Renal cortex interstitium (tissue), 11 donors: ENCODE measurements around the gene TNFRSF25. TPM values are rescaled to one million over a fixed set of nuclear protein-coding genes. Genes with fewer than 3 reads are reported as not detected.

Experiments used
- DNase-seq, 11 donors: peaks; one replicate each; pipeline ENCODE4 v3.0.0-alpha.2; 2013; ENCODE audit warnings: low read depth in 9 of 11, low spot score in 4 of 11; ENCODE audit errors: extremely low read depth in 1 of 11
- polyA plus RNA-seq, 3 donors: library from polyadenylated mRNA; unstranded; fragments of 120-200 nt; gene quantifications; one replicate each; pipeline ENCODE4 v1.2.1, GENCODE V29; 2013; ENCODE audit not compliant: insufficient read length in 3 of 3

Gene TNFRSF25
- polyA plus RNA-seq, 3 donors: 9.0 to 25.7 (median 16.6) TPM

GRCh38 chr1:6491480-6491962, 25.5 kb upstream of the TNFRSF25 start, which contains the start of gene PLEKHG5:
Gene PLEKHG5 (minus strand): TSS chr1:6491667. CDS start chr1:6477571, 14,096 bp downstream.
- DNase-seq: no peak

- DNase-seq: no peak
Observed at GRCh38 chr1:6491081-6491449, 25.1 kb upstream of the TNFRSF25 start.

- peak in 8 of 11 donors; percentile 52 to 77 (median 68) for DNase-seq
Observed at GRCh38 chr1:6490181-6491080, 24.5 kb upstream of the TNFRSF25 start.

GRCh38 chr1:6489799-6490180, 23.8 kb upstream of the TNFRSF25 start:
- DNase-seq: peak in 7 of 11 donors; percentile 53 to 70 (median 67)

GRCh38 chr1:6489383-6489765, 23.4 kb upstream of the TNFRSF25 start:
- DNase-seq: no peak

GRCh38 chr1:6488602-6489382, 22.8 kb upstream of the TNFRSF25 start:
- DNase-seq: no peak

GRCh38 chr1:6487804-6488484, 22.0 kb upstream of the TNFRSF25 start:
- DNase-seq: no peak

- DNase-seq: peak; percentile 72 to 89 (median 85)
Observed at GRCh38 chr1:6486433-6487011, 20.5 kb upstream of the TNFRSF25 start.

- DNase-seq: no peak
Observed at GRCh38 chr1:6485168-6486101, 19.5 kb upstream of the TNFRSF25 start.

- DNase-seq: no peak
Observed at GRCh38 chr1:6484826-6485167, 18.8 kb upstream of the TNFRSF25 start.

GRCh38 chr1:6483761-6484117, 17.8 kb upstream of the TNFRSF25 start:
- no peak for DNase-seq

- DNase-seq: no peak
Observed at GRCh38 chr1:6483017-6483760, 17.2 kb upstream of the TNFRSF25 start.

GRCh38 chr1:6481820-6482219, 15.8 kb upstream of the TNFRSF25 start:
- no peak for DNase-seq

- no peak for DNase-seq
Observed at GRCh38 chr1:6477039-6477820, 11.3 kb upstream of the TNFRSF25 start.

GRCh38 chr1:6476483-6476882, 10.5 kb upstream of the TNFRSF25 start:
- no peak for DNase-seq

- DNase-seq: no peak
Observed at GRCh38 chr1:6475381-6476133, 9.6 kb upstream of the TNFRSF25 start.
